ENCODE results near the gene PALM2AKAP2. TPM values are rescaled to one million over a fixed set of nuclear protein-coding genes. Genes with fewer than 3 reads are reported as not detected.
A peak's percentile ranks its signal among the peaks of the same experiment; 100 is the strongest.

The PALM2AKAP2 gene
- polyA plus RNA-seq (2013, experiment 1 of 2) = 11.3 TPM
- 10.8 TPM for polyA plus RNA-seq (2013, experiment 2 of 2)

DNA sequence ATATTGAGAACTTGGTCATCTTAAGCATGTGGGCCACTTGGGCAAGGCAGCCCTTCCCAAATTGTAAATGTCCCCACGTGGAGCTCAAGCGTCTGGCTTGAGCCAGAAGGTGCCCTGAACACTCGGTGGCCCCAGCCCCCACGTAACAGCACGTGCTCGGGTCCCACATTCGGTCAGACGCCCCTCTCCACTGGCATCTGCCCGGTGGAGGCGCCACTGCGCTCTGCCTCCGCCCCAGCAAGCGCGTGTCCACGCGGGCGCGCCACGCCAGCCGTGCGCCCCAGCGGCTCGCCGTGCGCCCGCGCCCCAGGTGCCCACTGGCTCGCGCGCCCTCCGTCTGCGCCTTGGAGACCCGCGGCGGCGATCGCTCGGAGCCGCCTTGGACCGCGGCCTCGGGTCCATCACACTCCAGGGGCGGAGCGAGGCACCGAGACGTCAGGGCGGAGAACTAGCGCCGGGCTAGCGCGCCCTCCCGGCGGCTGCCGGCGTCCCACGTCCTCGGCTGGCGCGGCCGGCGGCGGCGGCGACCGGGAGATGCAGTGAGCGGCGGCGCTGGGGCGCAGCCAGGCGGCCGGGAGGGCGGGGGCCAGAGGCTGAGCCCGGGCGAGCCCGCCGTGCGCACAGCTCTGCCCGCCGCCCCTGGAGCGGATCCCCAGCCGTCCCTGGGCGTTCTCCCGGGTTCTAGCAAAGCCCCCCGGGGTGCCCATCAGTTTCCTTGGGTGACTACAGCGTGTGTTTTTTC lies at the start of gene PALM2AKAP2:
Gene PALM2AKAP2, plus strand, starts transcription at position 488 of the 742 bp plus-strand sequence. CDS start 291 bp downstream, outside the sequence.
- WGBS = under 1% methylated on average over 71 of the region's 85 CpGs
- Histone ChIP-seq H3K4me2 (ENCODE audit: low read length, poor library complexity, severe bottlenecking) (peak within 1 kb of the TSS; percentile 87), H2AK5ac (ENCODE audit: low read length, severe bottlenecking) (no peak within 1 kb of the TSS), H4K91ac (ENCODE audit: low read length) (peak within 1 kb of the TSS; percentile 92), H3K4me3 (ENCODE audit: insufficient read depth in 1 of 2, low read depth in 1 of 2, low read length in 2 of 2) (peak within 1 kb of the TSS; percentile 76 to 95), H3K4ac (ENCODE audit: low read depth in 1 of 2, low read length in 2 of 2) (peak within 1 kb of the TSS; percentile 86 to 89), H3K36me3 (ENCODE audit: control insufficient read depth in 1 of 2, insufficient read depth in 2 of 2, low read depth in 1 of 2, low read length in 2 of 2) (no peaks in the 10 kb centered on the region), H3K4me1 (ENCODE audit: control insufficient read depth, insufficient read depth, low read depth, low read length) (peaks cover 3% of the 10 kb centered on the region), H3K27me3 (ENCODE audit: control insufficient read depth in 1 of 2, insufficient read depth in 1 of 2, low read length in 2 of 2) (no peaks in the 10 kb centered on the region), H3K27ac (ENCODE audit: low read length, poor library complexity, severe bottlenecking) (peak within 1 kb of the TSS; percentile 20), H3K23ac (ENCODE audit: low read length in 2 of 2) (peak within 1 kb of the TSS in 1 of 2 experiments; percentile 85), H3K9ac (ENCODE audit: low read length) (peak within 1 kb of the TSS; percentile 93), H2BK15ac (ENCODE audit: low read depth, poor library complexity, severe bottlenecking) (peak within 1 kb of the TSS; percentile 97), H3K14ac (ENCODE audit: low read length in 2 of 2) (peak within 1 kb of the TSS in 1 of 2 experiments; percentile 87), H3K79me1 (replicated peaks; ENCODE audit: low read length, poor library complexity, severe bottlenecking) (peaks cover 11% of the 10 kb centered on the region), H4K8ac (ENCODE audit: low read length) (peak within 1 kb of the TSS; percentile 84), H3K9me3 (ENCODE audit: control insufficient read depth, low read length) (no peaks in the 10 kb centered on the region), H2BK12ac (ENCODE audit: low read length in 2 of 2) (peak within 1 kb of the TSS; percentile 49 to 87), H3K18ac (ENCODE audit: low read depth in 1 of 2, low read length in 2 of 2) (peak within 1 kb of the TSS; percentile 90 to 96), H2BK5ac (ENCODE audit: low read depth, low read length, poor library complexity, severe bottlenecking) (no peak within 1 kb of the TSS), H2AFZ (ENCODE audit: low read depth, low read length) (peak within 1 kb of the TSS; percentile 72), H2BK120ac (ENCODE audit: low read depth, low read length) (peak within 1 kb of the TSS; percentile 96)
- peak; percentile 79 for DNase-seq

DNA sequence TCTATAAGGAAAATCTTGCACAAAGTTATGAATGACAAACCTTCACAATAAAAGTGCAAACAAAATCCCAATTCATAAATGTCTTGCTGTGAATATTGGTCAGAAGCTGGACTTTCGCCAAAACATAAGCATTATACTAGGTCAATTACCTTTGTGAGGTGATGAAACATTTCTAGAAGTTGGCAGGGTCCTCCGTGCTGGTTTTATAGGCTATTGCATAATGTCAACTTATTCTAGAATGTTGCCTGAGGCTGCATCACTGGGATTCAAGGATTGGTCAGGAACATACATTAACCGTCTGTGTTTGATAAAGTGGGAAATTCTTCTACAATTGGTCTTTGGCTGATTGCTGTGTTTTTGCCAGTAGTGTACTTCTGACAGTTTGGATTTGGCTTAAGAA lies 49.8 kb upstream of the PALM2AKAP2 start:
- WGBS = 97% methylated on average over 3 of the region's 3 CpGs
- Histone ChIP-seq H4K91ac (ENCODE audit: low read length) (no peak overlapping the region), H3K9ac (ENCODE audit: low read length) (no peak overlapping the region), H3K9me3 (ENCODE audit: control insufficient read depth, low read length) (no peaks in the 10 kb centered on the region), H3K36me3 (ENCODE audit: control insufficient read depth in 1 of 2, insufficient read depth in 2 of 2, low read depth in 1 of 2, low read length in 2 of 2) (no peaks in the 10 kb centered on the region), H2BK120ac (ENCODE audit: low read depth, low read length) (no peak overlapping the region), H3K14ac (ENCODE audit: low read length in 2 of 2) (no peak overlapping the region), H3K18ac (ENCODE audit: low read depth in 1 of 2, low read length in 2 of 2) (no peak overlapping the region), H2AFZ (ENCODE audit: low read depth, low read length) (no peak overlapping the region), H3K4me3 (ENCODE audit: insufficient read depth in 1 of 2, low read depth in 1 of 2, low read length in 2 of 2) (no peak overlapping the region), H3K27me3 (ENCODE audit: control insufficient read depth in 1 of 2, insufficient read depth in 1 of 2, low read length in 2 of 2) (peaks cover 13 to 37% of the 10 kb centered on the region in 2 experiments), H3K4ac (ENCODE audit: low read depth in 1 of 2, low read length in 2 of 2) (no peak overlapping the region), H3K27ac (ENCODE audit: low read length, poor library complexity, severe bottlenecking) (no peak overlapping the region), H3K23ac (ENCODE audit: low read length in 2 of 2) (no peak overlapping the region), H2BK12ac (ENCODE audit: low read length in 2 of 2) (no peak overlapping the region), H3K79me1 (replicated peaks; ENCODE audit: low read length, poor library complexity, severe bottlenecking) (no peaks in the 10 kb centered on the region), H2BK5ac (ENCODE audit: low read depth, low read length, poor library complexity, severe bottlenecking) (no peak overlapping the region), H3K4me1 (ENCODE audit: control insufficient read depth, insufficient read depth, low read depth, low read length) (no peaks in the 10 kb centered on the region), H2BK15ac (ENCODE audit: low read depth, poor library complexity, severe bottlenecking) (no peak overlapping the region), H3K4me2 (ENCODE audit: low read length, poor library complexity, severe bottlenecking) (no peak overlapping the region), H2AK5ac (ENCODE audit: low read length, severe bottlenecking) (no peak overlapping the region), H4K8ac (ENCODE audit: low read length) (no peak overlapping the region)
- no peak for DNase-seq

DNA sequence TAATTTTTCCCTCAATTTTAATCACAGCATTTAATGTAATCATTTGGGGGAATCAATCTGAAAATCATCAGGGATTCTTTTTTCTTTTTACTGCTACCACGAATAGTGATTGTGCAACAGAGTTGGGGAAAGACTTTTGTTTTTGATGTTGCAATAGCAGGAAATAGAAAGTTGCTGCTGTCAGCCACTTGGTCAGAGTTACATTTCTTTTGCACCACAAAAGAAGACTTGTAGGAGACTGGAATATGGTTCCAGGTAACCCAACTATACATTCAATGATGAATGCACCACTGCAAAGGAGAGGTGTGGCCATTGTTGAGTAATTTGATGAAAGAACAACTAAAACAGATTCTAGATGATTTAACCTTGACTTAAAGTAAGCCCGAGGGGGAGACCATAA lies 46.3 kb upstream of the PALM2AKAP2 start:
- Histone ChIP-seq H3K23ac (ENCODE audit: low read length in 2 of 2) (no peak overlapping the region), H2BK5ac (ENCODE audit: low read depth, low read length, poor library complexity, severe bottlenecking) (no peak overlapping the region), H2AK5ac (ENCODE audit: low read length, severe bottlenecking) (no peak overlapping the region), H3K27ac (ENCODE audit: low read length, poor library complexity, severe bottlenecking) (no peak overlapping the region), H3K27me3 (ENCODE audit: control insufficient read depth in 1 of 2, insufficient read depth in 1 of 2, low read length in 2 of 2) (peaks cover 0 to 28% of the 10 kb centered on the region in 2 experiments), H3K36me3 (ENCODE audit: control insufficient read depth in 1 of 2, insufficient read depth in 2 of 2, low read depth in 1 of 2, low read length in 2 of 2) (no peaks in the 10 kb centered on the region), H4K91ac (ENCODE audit: low read length) (no peak overlapping the region), H3K4me3 (ENCODE audit: insufficient read depth in 1 of 2, low read depth in 1 of 2, low read length in 2 of 2) (peak overlapping the region in 1 of 2 experiments; percentile 38), H3K4me2 (ENCODE audit: low read length, poor library complexity, severe bottlenecking) (no peak overlapping the region), H3K9ac (ENCODE audit: low read length) (peak overlapping the region; percentile 21), H3K4ac (ENCODE audit: low read depth in 1 of 2, low read length in 2 of 2) (no peak overlapping the region), H4K8ac (ENCODE audit: low read length) (no peak overlapping the region), H3K79me1 (replicated peaks; ENCODE audit: low read length, poor library complexity, severe bottlenecking) (no peaks in the 10 kb centered on the region), H2BK12ac (ENCODE audit: low read length in 2 of 2) (no peak overlapping the region), H2AFZ (ENCODE audit: low read depth, low read length) (no peak overlapping the region), H3K18ac (ENCODE audit: low read depth in 1 of 2, low read length in 2 of 2) (no peak overlapping the region), H2BK15ac (ENCODE audit: low read depth, poor library complexity, severe bottlenecking) (no peak overlapping the region), H2BK120ac (ENCODE audit: low read depth, low read length) (no peak overlapping the region), H3K9me3 (ENCODE audit: control insufficient read depth, low read length) (no peaks in the 10 kb centered on the region), H3K4me1 (ENCODE audit: control insufficient read depth, insufficient read depth, low read depth, low read length) (no peaks in the 10 kb centered on the region), H3K14ac (ENCODE audit: low read length in 2 of 2) (no peak overlapping the region)
- WGBS = 0% methylated on average over 1 of the region's 2 CpGs
- DNase-seq = peak; percentile 75

DNA sequence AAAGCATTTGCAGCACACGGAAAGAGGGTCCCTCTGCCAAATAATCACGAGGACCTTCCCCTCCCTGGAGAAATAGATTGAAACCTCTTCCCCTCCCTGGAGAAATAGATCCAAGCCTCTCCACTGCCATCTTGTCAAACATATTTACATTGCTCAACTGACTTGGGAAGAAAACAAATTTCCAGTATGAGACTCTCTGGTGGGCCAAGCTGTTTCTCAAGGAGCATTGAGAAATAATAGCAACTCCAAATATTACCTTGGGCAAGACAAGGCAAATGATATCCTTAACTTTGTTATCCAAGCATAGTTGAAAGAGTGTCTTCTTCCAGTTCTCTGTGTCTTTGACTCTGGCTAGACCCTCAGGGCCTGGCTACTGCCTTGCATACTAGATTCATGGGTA lies 45.2 kb upstream of the PALM2AKAP2 start:
- no peaks in the 10 kb centered on the region for H3K36me3 ChIP-seq (ENCODE audit: control insufficient read depth in 1 of 2, insufficient read depth in 2 of 2, low read depth in 1 of 2, low read length in 2 of 2)
- DNase-seq = no peak
- no peak overlapping the region for H3K9ac ChIP-seq (ENCODE audit: low read length)
- H3K14ac ChIP-seq (ENCODE audit: low read length in 2 of 2) = no peak overlapping the region
- peak overlapping the region; percentile 27 for H4K91ac ChIP-seq (ENCODE audit: low read length)
- H2BK120ac ChIP-seq (ENCODE audit: low read depth, low read length) = no peak overlapping the region
- no peak overlapping the region for H3K18ac ChIP-seq (ENCODE audit: low read depth in 1 of 2, low read length in 2 of 2)
- H3K27me3 ChIP-seq (ENCODE audit: control insufficient read depth in 1 of 2, insufficient read depth in 1 of 2, low read length in 2 of 2) = peaks cover 0 to 21% of the 10 kb centered on the region in 2 experiments
- no peaks in the 10 kb centered on the region for H3K4me1 ChIP-seq (ENCODE audit: control insufficient read depth, insufficient read depth, low read depth, low read length)
- H3K4me3 ChIP-seq (ENCODE audit: insufficient read depth in 1 of 2, low read depth in 1 of 2, low read length in 2 of 2) = no peak overlapping the region
- H2AK5ac ChIP-seq (ENCODE audit: low read length, severe bottlenecking) = no peak overlapping the region
- H2BK5ac ChIP-seq (ENCODE audit: low read depth, low read length, poor library complexity, severe bottlenecking) = no peak overlapping the region
- no peak overlapping the region for H3K27ac ChIP-seq (ENCODE audit: low read length, poor library complexity, severe bottlenecking)
- no peak overlapping the region for H4K8ac ChIP-seq (ENCODE audit: low read length)
- H2BK12ac ChIP-seq (ENCODE audit: low read length in 2 of 2) = peak overlapping the region in 1 of 2 experiments; percentile 39
- H3K4me2 ChIP-seq (ENCODE audit: low read length, poor library complexity, severe bottlenecking) = no peak overlapping the region
- H3K23ac ChIP-seq (ENCODE audit: low read length in 2 of 2) = no peak overlapping the region
- no peak overlapping the region for H2AFZ ChIP-seq (ENCODE audit: low read depth, low read length)
- no peak overlapping the region for H2BK15ac ChIP-seq (ENCODE audit: low read depth, poor library complexity, severe bottlenecking)
- H3K9me3 ChIP-seq (ENCODE audit: control insufficient read depth, low read length) = no peaks in the 10 kb centered on the region
- WGBS = 87% methylated on average over 2 of the region's 2 CpGs
- H3K79me1 ChIP-seq (replicated peaks; ENCODE audit: low read length, poor library complexity, severe bottlenecking) = no peaks in the 10 kb centered on the region
- no peak overlapping the region for H3K4ac ChIP-seq (ENCODE audit: low read depth in 1 of 2, low read length in 2 of 2)

All from mesenchymal stem cell (in vitro differentiated cells and primary cell).